Aorta (tissue), 5 donors: ENCODE measurements around the gene CDC45. TPM values are rescaled to one million over a fixed set of nuclear protein-coding genes. Genes with fewer than 3 reads are reported as not detected.

Experiments used
- ATAC-seq: fragments of 200-7000 bp; cut with Tn5 transposase; one replicate; pipeline ENCODE4 v1.9.1; 2022; ENCODE audit warnings: moderate library complexity; ENCODE audit not compliant: low FRiP score
- DNase-seq, 2 donors: peaks; one replicate each; pipeline ENCODE4 v3.0.0-alpha.2; 2020
- H3K27ac ChIP-seq, 2 donors: one replicate each; pipeline ENCODE4 v1.5.1; 2013; ENCODE audit warnings: low read length in 2 of 2, mild to moderate bottlenecking in 2 of 2, moderate library complexity in 2 of 2, control low read depth in 1 of 2, inconsistent platforms in 1 of 2, low read depth in 1 of 2
- H3K27me3 ChIP-seq, 2 donors: one replicate each; pipeline ENCODE4 v1.6.1; 2013; ENCODE audit warnings: control low read depth in 1 of 2, low read length in 1 of 2, mild to moderate bottlenecking in 1 of 2, moderate library complexity in 1 of 2; ENCODE audit not compliant: insufficient read depth in 2 of 2, control insufficient read depth in 1 of 2
- H3K36me3 ChIP-seq, 2 donors: one replicate each; pipeline ENCODE4 v1.6.1; 2013; ENCODE audit warnings: control low read depth in 1 of 2, low read length in 1 of 2, mild to moderate bottlenecking in 1 of 2; ENCODE audit not compliant: insufficient read depth in 2 of 2, control insufficient read depth in 1 of 2
- H3K4me1 ChIP-seq, 2 donors: one replicate each; pipeline ENCODE4 v1.6.1; 2013; ENCODE audit warnings: low read length in 2 of 2, control low read depth in 1 of 2, mild to moderate bottlenecking in 1 of 2, moderate library complexity in 1 of 2; ENCODE audit not compliant: insufficient read depth in 2 of 2, control insufficient read depth in 1 of 2
- H3K4me3 ChIP-seq, 2 donors: one replicate each; pipeline ENCODE4 v1.5.1; 2013; ENCODE audit warnings: low read length in 2 of 2, control low read depth in 1 of 2, mild to moderate bottlenecking in 1 of 2
- H3K9me3 ChIP-seq: one replicate; pipeline ENCODE4 v1.6.1; 2013; ENCODE audit warnings: mild to moderate bottlenecking, low read length; ENCODE audit not compliant: control insufficient read depth
- WGBS, 2 donors: extraction: QIAGEN DNeasy Blood & Tissue Kit; methylation state at CpG; one replicate each; pipeline ENCODE4 v1.1.7; 2013; 5-methylcytosine and 5-hydroxymethylcytosine counted together
- intact Hi-C, 2 donors: fragments of 100-400 bp; cut with DNase I; formaldehyde crosslinking; loops; one replicate each; pipeline versions ENCODE4 v1.14.2 to v1.15.0; 2022
- polyA plus RNA-seq, 2 donors: library from polyadenylated mRNA; stranded (reverse); fragments of 200-250 nt; gene quantifications; one replicate each; pipeline ENCODE4 v1.2.3, GENCODE V29; 2013
- total RNA-seq, 2 donors: library from RNA; stranded (reverse); fragmentation: NEBNext Ultra II Directional; extraction: Animal tissue kit (Norgen Biotek cat#: 25700); gene quantifications; one replicate each; pipeline ENCODE4 v1.2.1, GENCODE V29; 2021
- donor health status: healthy with polysubstance abuse.
- donor health status: Bipolar disorder and iron deficiency.
- donor health status: DM: no; HTN: no; CAD: no.
- donor health status: DM: no; HTN: no; CAD: no.
- donor health status: DM: yes; HTN: yes; CAD: no.

CDC45 gene
- total and polyA plus RNA-seq, 4 donors: 0.63 to 1.3 (median 0.85) TPM

DNA sequence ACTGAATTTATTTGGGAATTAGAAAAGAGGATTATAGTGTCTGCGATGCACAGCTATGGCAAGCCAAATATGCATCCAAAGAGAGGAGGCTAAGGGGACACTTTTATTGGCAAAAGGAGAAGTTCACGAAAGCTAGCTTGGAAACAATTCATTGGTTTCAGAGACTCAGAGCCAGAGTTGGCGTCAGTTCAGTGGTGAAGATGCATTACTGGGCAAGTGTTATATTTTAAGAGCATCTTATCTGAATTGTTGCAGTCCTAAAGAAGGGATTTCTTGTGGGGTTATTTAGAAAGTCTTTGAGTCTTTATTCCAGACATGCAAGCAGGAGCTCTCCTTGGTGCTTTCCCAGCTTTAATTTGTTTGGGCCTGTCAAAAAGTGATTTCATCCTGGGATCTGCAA, 29.5 kb downstream of the CDC45 start:
- Histone ChIP-seq H3K4me3 (no peak overlapping the region), H3K4me1 (no peaks in the 10 kb centered on the region), H3K27me3 (no peaks in the 10 kb centered on the region), H3K27ac (no peak overlapping the region), H3K36me3 (no peaks in the 10 kb centered on the region), H3K9me3 (no peaks in the 10 kb centered on the region)
- intact Hi-C loops: no loop called here
- 85 to 88% methylated on average over 3 of the region's 3 CpGs for WGBS, 2 donors
- DNase-seq (no peak), ATAC-seq (no peak)

DNA sequence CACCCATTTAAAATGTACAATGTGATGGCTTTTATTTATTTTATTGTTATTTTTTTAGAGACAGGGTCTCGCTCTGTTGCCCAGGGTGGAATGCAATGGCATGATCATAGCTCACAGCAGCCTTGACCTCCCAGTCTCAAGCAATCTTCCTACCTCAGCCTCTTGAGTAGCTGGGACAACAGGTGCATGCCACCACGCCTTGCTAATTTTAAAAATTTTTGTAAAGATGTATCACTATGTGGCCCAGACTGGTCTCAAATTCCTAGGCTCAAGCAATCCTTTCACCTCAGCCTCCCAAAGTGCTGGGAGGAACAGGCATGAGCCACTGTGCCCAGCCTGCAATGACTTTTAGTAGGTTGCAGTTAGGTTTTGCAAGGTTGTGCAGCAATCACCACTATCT, 30.2 kb downstream of the CDC45 start:
- peaks cover 2% of the 10 kb centered on the region for H3K9me3 ChIP-seq
- H3K27ac ChIP-seq: no peak overlapping the region
- H3K27me3 ChIP-seq: no peaks in the 10 kb centered on the region
- intact Hi-C loops: loop anchor here in 1 of 2 donors (10.0 kb wide), 1 partner anchor 115 kb away; no protein-coding TSS in a partner anchor
- WGBS, 2 donors: 98% methylated on average over 2 of the region's 2 CpGs
- H3K4me1 ChIP-seq: no peaks in the 10 kb centered on the region
- H3K4me3 ChIP-seq: no peak overlapping the region
- DNase-seq (no peak), ATAC-seq (no peak)
- H3K36me3 ChIP-seq: no peaks in the 10 kb centered on the region

DNA sequence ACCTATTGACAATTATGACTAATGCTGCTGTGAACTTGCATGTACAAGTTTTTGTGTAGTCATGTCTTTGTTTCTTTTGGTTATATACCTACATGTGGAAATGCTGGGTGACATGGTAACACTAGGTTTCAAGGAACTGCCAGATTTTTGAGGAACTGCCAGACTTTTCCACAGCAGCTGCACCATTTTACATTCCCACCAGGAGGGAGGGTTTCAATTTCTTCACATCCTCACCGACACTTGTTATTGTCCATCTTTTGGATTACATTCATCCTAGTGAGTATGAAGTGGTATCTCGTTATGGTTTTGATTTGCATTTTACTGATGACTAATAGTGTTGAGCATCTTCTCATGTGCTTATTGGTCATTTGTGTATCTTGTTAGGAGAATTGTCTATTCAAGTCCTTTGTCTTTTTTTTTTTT, 31.2 kb downstream of the CDC45 start:
- ATAC-seq (no peak), DNase-seq (no peak)
- Histone ChIP-seq H3K4me1 (no peaks in the 10 kb centered on the region), H3K27me3 (no peaks in the 10 kb centered on the region), H3K4me3 (no peak overlapping the region), H3K9me3 (peaks cover 2% of the 10 kb centered on the region), H3K36me3 (no peaks in the 10 kb centered on the region), H3K27ac (no peak overlapping the region)
- WGBS, 2 donors: 96 to 100% methylated on average over 2 of the region's 2 CpGs
- intact Hi-C loops: loop anchor here in 1 of 2 donors (10.0 kb wide), 1 partner anchor 114 kb away; no protein-coding TSS in a partner anchor

- DNase-seq: no peak
- intact Hi-C loops: loop anchor here in 1 of 2 donors (10.0 kb wide), 1 partner anchor 111 kb away; no protein-coding TSS in a partner anchor
- Histone ChIP-seq H3K27me3 (no peaks in the 10 kb centered on the region), H3K9me3 (peaks cover 2% of the 10 kb centered on the region), H3K4me3 (no peak overlapping the region), H3K4me1 (no peaks in the 10 kb centered on the region), H3K36me3 (no peaks in the 10 kb centered on the region), H3K27ac (no peak overlapping the region)
- WGBS, 2 donors: 50 to 70% methylated on average over 2 of the region's 2 CpGs
- ATAC-seq: no peak
Observed at GRCh38 chr22:19513823-19514222, 34.1 kb downstream of the CDC45 start.

GRCh38 chr22:19514831-19515565, 35.3 kb downstream of the CDC45 start:
- H3K27me3 ChIP-seq: no peaks in the 10 kb centered on the region
- peaks cover 2% of the 10 kb centered on the region for H3K9me3 ChIP-seq
- no peaks in the 10 kb centered on the region for H3K36me3 ChIP-seq
- WGBS, 2 donors: 94% methylated on average over 14 of the region's 14 CpGs
- intact Hi-C loops: loop anchor here in 1 of 2 donors (10.0 kb wide), 1 partner anchor 110 kb away; no protein-coding TSS in a partner anchor
- H3K4me3 ChIP-seq: no peak overlapping the region
- no peak for DNase-seq
- H3K4me1 ChIP-seq: no peaks in the 10 kb centered on the region
- no peak overlapping the region for H3K27ac ChIP-seq
- ATAC-seq: no peak

DNA sequence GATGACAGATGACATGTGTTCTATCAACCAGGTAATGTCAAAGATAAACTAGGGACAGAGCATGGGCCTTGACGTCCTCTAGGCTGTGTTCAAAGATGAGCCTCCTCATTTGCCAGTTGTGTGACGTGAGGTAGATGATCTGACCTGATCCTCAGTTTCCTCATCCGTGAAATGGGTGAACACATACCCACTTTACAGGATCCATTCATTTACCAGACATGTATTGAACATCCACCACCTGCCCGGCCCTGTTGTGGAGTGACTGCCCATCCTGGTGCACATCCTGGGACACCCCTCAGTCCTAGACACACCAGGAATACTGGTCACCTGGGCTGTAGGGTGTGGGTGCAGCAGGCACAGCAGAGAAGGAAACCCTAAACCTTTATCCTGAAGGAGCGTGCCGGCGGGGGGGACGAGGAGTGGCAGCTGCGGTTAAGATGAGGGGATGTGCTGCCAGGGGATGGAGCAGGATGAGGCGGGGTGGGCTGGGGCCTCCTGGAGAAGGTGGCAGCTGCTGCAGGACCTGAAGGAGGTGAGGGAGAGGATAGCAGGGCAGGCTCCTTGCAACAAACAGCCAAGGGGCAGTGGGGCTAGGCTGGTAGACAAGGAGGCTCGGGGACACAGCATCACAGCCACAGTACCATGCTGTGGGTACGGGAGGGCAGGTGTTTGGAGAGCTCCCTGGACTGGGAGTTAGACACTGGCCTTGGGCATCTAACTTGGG, 36.1 kb downstream of the CDC45 start:
- ATAC-seq (no peak), DNase-seq (peak in 1 of 2 donors; percentile 46)
- no peak overlapping the region for H3K27ac ChIP-seq
- no peaks in the 10 kb centered on the region for H3K4me1 ChIP-seq
- H3K27me3 ChIP-seq: no peaks in the 10 kb centered on the region
- no peaks in the 10 kb centered on the region for H3K36me3 ChIP-seq
- peaks cover 2% of the 10 kb centered on the region for H3K9me3 ChIP-seq
- 96 to 97% methylated on average over 12 of the region's 12 CpGs for WGBS, 2 donors
- intact Hi-C loops: loop anchor here in 1 of 2 donors (10.0 kb wide), 1 partner anchor 109 kb away; no protein-coding TSS in a partner anchor
- no peak overlapping the region for H3K4me3 ChIP-seq

DNA sequence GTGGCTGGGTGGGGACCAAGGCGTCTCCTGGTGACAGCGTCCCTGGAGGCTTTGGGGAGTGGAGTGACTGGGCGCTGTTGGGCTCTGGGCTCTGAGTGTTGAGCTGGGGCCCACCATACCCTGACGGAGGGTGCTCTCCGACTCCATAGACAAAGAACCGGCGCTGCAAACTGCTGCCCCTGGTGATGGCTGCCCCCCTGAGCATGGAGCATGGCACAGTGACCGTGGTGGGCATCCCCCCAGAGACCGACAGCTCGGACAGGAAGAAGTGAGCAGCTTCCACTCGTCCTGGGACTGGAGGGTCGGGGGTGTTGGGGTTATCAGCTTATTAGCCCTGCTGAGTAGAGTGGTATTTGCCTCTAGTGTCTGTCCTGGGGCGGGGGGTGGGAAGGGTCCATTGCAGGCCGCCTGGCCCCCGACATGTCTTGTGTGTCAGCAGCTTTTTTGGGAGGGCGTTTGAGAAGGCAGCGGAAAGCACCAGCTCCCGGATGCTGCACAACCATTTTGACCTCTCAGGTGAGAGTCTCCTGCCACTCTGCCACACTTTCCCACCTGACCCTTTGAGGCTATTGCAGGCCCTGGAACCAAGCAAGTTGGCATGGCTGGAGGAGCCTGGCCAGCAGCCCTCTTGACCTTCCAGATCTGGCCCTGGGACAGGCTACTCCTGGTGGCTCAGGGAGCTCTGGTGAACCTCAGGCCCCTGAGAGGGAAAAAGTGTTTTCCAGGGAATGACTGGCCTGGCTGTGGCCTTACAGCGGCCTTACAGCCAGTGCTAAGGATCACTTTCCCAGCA, 36.9 kb downstream of the CDC45 start:
- intact Hi-C loops: loop anchor here in 1 of 2 donors (10.0 kb wide), 1 partner anchor 108 kb away; no protein-coding TSS in a partner anchor

DNA sequence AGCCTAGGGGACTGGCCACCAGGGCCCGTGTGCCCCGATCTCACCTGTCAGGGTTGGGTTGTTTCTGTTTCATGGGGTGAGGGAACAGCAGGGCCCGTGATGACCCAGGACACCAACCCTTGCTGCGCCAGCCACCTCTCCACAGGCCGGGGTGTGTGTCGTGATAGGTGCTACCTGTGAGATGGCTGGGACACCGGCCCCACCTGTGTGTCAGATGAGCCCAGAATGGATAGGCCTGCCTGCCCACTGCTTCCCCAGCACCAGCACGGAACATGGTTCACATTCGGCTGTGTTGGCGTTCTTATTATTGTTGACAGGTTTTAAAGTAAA, 37.4 kb downstream of the CDC45 start:
- no peak for ATAC-seq
- intact Hi-C loops: loop anchor here in 1 of 2 donors (10.0 kb wide), 1 partner anchor 108 kb away; no protein-coding TSS in a partner anchor
- Histone ChIP-seq H3K27me3 (no peaks in the 10 kb centered on the region), H3K36me3 (no peaks in the 10 kb centered on the region), H3K4me1 (no peaks in the 10 kb centered on the region), H3K27ac (no peak overlapping the region), H3K9me3 (peaks cover 2% of the 10 kb centered on the region), H3K4me3 (no peak overlapping the region)
- WGBS, 2 donors: 94 to 96% methylated on average over 10 of the region's 10 CpGs
- DNase-seq: peak in 1 of 2 donors; percentile 62

More for the DNA sequence above, 36.9 kb downstream of the CDC45 start:
- H3K36me3 ChIP-seq: no peaks in the 10 kb centered on the region
- DNase-seq (peak in 1 of 2 donors; percentile 72), ATAC-seq (no peak)
- no peak overlapping the region for H3K27ac ChIP-seq
- no peaks in the 10 kb centered on the region for H3K27me3 ChIP-seq
- 96% methylated on average over 19 of the region's 19 CpGs for WGBS, 2 donors
- H3K9me3 ChIP-seq: peaks cover 2% of the 10 kb centered on the region
- H3K4me1 ChIP-seq: no peaks in the 10 kb centered on the region
- H3K4me3 ChIP-seq: no peak overlapping the region
